Left renal cortex interstitium (tissue), 4 donors: ENCODE measurements around the gene RBBP8. TPM values are rescaled to one million over a fixed set of nuclear protein-coding genes. Genes with fewer than 3 reads are reported as not detected.

Experiments used
- DNase-seq, 4 donors: peaks; one replicate each; pipeline ENCODE4 v3.0.0-alpha.2; 2013; ENCODE audit warnings: low read depth in 4 of 4, low spot score in 2 of 4, missing footprints in 1 of 4
- polyA plus RNA-seq, 4 donors: library from polyadenylated mRNA; unstranded; fragments of 120-200 nt; gene quantifications; one replicate each; pipeline ENCODE4 v1.2.1, GENCODE V29; 2013; ENCODE audit not compliant: insufficient read length in 4 of 4

Gene RBBP8
- polyA plus RNA-seq, 4 donors = 38.9 to 64.7 (median 54.9) TPM

- DNase-seq = no peak
Observed at GRCh38 chr18:23057096-23057495, 124.0 kb downstream of the RBBP8 start.

GRCh38 chr18:23058746-23059415 lies 125.8 kb downstream of the RBBP8 start:
- no peak for DNase-seq

GRCh38 chr18:23059541-23060465 lies 126.7 kb downstream of the RBBP8 start:
- DNase-seq = no peak

DNA sequence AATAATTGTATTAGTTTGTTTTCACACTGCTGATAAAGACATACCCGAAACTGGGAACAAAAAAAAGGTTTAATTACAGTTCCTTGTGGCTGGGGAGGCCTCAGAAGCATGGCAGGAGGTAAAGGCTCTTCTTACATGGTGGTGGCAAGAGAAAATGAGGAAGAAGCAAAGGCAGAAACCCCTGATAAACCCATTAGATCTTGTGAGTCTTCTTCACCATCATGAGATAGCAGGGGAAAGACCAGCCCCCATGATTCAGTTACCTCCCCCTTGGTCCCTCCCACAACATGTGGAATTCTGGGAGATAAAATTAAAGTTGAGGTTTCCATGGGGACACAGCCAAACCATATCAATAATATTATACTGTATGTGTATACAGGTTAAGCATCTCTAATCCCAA lies 128.9 kb downstream of the RBBP8 start:
- DNase-seq = no peak

DNA sequence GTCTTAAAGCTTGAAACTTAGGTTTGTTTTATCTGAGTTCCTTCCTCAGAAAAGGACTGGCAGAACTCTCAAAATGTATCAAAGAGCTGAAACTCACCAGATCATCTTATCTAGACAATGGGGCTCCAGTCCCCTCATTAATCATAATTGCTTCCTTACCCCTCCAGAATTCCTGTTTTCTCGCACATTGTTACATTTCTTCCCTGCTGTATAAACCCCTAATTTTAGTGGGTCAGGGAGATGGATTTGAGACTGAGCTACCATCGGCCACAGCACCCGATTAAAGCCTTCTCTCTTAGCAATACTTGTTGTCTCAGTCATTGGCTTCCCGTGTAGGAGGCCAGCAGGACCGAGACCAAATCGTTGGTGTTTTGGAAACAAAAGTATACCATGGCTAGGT lies 130.4 kb downstream of the RBBP8 start:
- no peak for DNase-seq

- DNase-seq = no peak
Observed at GRCh38 chr18:23065234-23065806, 132.2 kb downstream of the RBBP8 start.

DNA sequence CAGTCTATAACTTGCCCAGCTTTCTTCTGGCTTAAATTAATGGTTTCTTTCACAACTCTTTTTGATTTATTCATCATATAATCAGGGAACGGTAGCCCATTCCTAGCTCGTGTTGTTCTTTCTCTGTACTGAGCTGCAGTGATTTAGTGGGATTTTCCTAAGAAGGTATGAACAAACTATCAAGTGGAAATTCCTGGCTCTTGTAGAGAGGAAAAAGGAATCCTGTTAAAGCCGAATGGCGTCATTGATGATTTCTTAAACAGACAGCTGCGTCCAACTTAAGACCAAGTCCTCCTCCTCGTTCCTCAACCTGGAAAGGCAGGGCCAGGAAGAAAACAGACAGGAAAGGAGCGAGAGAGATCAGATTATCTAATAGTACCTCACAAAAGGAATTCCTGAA lies 132.9 kb downstream of the RBBP8 start:
- DNase-seq = no peak

DNA sequence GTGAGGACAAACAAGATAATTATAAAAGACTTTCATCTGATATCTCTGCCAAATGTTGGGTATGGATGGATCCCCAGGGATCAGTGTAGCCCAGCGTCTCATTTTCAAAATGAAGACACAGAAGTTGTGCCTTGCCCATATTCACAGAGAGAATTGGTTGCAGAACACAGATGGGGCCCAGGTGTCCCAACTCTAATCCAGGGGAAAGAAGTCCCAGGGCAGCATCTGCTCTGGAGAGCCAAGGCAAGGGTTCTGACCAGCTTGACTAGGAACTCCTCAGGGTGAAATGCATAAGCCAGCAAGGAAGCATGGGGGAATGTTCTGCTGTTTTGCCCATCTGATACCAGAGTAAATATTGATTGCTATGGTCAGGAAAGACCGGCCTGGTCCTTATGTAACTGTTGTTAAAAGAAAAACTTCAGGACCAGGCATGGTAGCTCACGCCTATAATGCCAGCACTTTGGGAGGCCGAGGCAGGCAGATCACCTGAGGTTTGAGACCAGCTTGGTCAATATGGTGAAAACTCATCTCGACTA lies 133.4 kb downstream of the RBBP8 start:
- DNase-seq = no peak

DNA sequence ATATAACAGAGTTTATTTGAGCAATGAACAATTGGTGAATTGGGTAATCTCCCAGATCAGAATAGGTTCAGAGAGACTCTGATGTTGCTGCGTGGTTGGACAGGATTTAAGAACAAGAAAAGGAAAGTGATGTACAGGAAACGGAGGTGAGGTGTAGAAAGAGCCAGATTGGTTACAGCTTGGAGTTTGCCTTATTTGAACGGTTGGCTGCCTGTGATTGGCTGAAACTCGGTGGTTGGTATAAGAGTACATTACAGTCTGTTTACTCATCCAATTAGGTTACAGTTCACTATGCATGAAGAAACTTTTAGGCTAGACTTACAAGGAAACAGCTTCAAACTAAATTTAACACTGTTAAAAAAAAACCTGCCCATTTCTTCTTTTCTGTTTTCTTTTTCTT lies 134.1 kb downstream of the RBBP8 start:
- DNase-seq = no peak

GRCh38 chr18:23068011-23068410 lies 134.9 kb downstream of the RBBP8 start:
- DNase-seq = no peak

DNA sequence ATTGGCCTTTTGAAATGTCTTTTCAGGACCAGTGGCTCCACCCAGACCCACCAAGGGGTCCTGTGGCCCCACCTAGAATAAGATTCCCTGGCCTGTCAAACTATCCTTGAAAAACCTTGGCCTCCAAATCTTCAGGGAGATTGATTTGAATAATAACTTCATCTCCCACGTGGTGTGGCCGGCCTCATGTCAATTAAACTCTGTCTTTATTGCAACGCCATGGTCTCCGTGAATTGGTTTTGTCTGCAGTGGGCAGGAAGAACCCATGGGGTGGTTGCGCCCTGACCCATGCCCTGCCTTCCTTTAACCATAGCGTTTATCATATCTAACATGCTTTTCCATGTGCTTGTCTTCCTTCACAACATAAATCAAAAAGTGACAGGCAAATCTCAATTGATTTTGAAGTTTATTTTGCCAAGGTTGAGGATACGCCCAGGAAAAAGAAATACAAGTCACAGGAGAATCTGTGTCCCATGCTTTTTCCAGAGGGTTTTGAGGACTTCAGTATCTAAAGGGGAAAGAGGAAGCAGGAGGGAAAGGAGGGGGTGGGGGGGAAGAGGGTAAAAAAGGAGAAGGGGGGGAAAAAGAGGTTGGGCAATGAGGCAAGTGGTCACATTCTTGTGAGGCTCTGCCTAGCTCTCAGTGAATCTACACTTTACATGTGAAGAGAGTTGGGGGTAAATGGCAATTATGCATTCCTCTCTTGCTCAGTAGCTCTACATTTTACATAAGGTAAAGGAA lies 135.6 kb downstream of the RBBP8 start:
- DNase-seq = no peak

DNA sequence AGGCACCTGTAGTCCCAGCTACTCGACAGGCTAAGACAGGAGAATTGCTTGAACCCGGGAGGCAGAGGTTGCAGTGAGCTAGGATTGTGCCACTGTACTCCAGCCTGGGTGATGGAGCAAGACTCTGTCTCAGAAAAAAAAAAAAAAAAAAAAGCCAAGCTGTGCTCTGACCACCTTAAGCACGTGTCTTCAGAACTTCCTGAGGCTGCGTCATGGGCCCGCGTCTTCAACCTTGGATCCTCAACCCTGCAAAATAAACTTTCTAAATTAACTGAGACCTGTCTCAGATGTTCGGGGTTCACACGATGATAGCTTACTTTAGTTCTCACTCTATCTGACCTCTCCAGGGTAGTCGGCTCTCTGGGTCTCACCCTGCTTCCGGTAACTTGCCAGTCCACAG lies 136.4 kb downstream of the RBBP8 start:
- no peak for DNase-seq

DNA sequence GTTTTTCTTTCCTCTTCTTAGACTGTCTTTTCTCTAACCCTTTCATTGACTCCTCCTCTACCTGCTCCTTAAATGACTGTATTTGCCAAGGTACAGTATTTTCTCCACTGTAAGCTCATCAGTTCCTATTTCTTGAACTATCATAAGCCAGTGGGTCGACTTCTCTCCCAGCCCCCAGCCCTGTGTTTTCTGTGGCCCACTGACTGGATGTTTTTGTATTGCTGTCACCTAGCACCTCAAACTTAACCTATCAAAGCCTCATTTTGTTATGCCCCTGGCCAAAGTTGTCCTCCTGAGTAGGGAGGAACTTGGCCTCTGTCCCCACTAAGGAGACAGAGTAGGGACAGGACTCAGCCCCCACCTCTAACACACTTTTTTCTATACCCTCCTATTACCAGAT lies 136.8 kb downstream of the RBBP8 start:
- no peak for DNase-seq

GRCh38 chr18:23071285-23071684 lies 138.2 kb downstream of the RBBP8 start:
- DNase-seq = no peak

DNA sequence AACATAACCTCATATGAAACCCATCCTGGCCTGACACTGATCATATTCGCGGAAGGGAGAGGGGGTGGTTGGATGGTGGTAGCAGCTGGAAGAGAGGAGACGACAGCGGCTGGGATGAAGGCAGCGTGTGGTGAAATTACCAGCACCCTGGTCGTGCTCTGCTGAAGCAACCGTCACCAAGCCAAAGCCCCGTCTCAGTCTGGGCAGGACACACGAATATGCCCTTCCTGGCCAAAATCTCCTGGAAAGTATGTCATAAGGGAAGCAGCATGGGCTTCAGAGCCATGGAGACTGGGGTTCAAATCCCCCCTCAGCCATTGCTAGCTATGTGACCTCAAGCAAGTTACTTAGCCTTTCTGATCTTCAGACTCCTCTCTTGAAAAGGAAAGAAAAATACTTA lies 139.0 kb downstream of the RBBP8 start:
- no peak for DNase-seq

DNA sequence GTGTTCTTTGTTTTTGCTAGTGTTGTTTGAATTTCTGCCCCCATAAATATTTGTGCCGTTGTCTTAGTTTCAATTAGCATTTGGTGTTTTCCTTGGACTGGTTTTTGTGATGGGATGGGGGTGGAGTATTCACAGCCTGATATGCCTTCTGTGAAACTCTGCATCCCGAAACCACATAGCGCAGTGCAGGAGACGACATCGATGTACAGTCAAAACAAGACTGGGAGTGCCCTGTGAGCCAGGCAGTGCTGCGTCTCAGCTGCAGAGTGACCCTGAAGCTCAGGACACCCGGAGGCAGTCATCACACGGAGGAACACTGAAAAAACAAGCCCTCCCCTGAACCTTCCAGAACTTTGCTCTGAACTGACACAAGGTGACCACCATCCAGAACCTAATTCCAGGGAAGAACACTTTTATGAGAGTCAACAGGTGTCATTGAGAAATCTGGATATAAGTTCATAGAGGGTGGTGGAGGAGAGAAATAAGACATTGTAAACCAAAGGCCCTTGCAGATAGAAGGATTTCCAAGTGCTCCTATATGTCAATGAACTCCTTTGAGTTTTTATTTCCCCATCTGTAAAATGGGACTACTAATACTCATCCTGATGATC lies 141.0 kb downstream of the RBBP8 start:
- DNase-seq = no peak
